OCI-LY1 (cell line): ENCODE measurements around the gene LRIT2.
A peak's percentile ranks its signal among the peaks of the same experiment; 100 is the strongest.

ENCODE experiments used
- H2AFZ ChIP-seq: fragments of 200-600 bp; sonication (generic), shearing (Covaris generic); 2 replicates; pipeline ENCODE4 v1.6.0; 2014; ENCODE audit warnings: antibody characterized with exemption, mild to moderate bottlenecking, low read length
- H3F3A ChIP-seq: fragments of 200-600 bp; sonication (generic), shearing (Covaris generic); 2 replicates; pipeline ENCODE4 v1.6.0; 2014; ENCODE audit warnings: mild to moderate bottlenecking, antibody characterized with exemption, low read length, moderate library complexity; ENCODE audit not compliant: insufficient read depth
- H3K27ac ChIP-seq: fragments of 200-600 bp; sonication (generic); 2 replicates; pipeline ENCODE4 v1.5.1; 2014; ENCODE audit warnings: low read length, mixed run types, mild to moderate bottlenecking, low read depth; ENCODE audit not compliant: poor library complexity, severe bottlenecking
- H3K27me3 ChIP-seq: fragments of 200-600 bp; sonication (generic); 2 replicates; pipeline ENCODE4 v1.6.0; 2014; ENCODE audit warnings: antibody characterized with exemption, mild to moderate bottlenecking, low read length, moderate library complexity; ENCODE audit not compliant: insufficient read depth
- H3K36me3 ChIP-seq: fragments of 200-600 bp; sonication (generic); 2 replicates; pipeline ENCODE4 v1.6.1; 2014; ENCODE audit warnings: mild to moderate bottlenecking, antibody characterized with exemption, low read length, moderate library complexity, mixed read lengths; ENCODE audit not compliant: insufficient read depth
- H3K4me1 ChIP-seq: fragments of 200-600 bp; sonication (generic); 2 replicates; pipeline ENCODE4 v1.5.1; 2014; ENCODE audit warnings: mild to moderate bottlenecking, low read length, moderate library complexity; ENCODE audit not compliant: insufficient read depth, severe bottlenecking
- H3K4me2 ChIP-seq: fragments of 200-600 bp; sonication (generic), shearing (Covaris generic); 2 replicates; pipeline ENCODE4 v1.6.1; 2014; ENCODE audit warnings: low read length
- H3K4me3 ChIP-seq: fragments of 200-600 bp; sonication (generic); 2 replicates; pipeline ENCODE4 v1.5.1; 2014; ENCODE audit warnings: low read length, low read depth, mild to moderate bottlenecking, mixed read lengths; ENCODE audit not compliant: poor library complexity, severe bottlenecking
- H3K79me2 ChIP-seq: fragments of 200-600 bp; shearing (Covaris generic); 2 replicates; pipeline ENCODE4 v1.6.1; 2016; ENCODE audit warnings: mixed run types, low read length, mixed read lengths; ENCODE audit not compliant: insufficient read depth
- H3K9ac ChIP-seq: fragments of 200-600 bp; sonication (generic), shearing (Covaris generic); 2 replicates; pipeline ENCODE4 v1.6.1; 2014; ENCODE audit warnings: mild to moderate bottlenecking, low read length, mixed read lengths
- H3K9me2 ChIP-seq: fragments of 200-600 bp; sonication (generic), shearing (Covaris generic); 2 replicates; pipeline ENCODE4 v1.6.1; 2014; ENCODE audit warnings: low read depth, mild to moderate bottlenecking, low read length, mixed read lengths
- H3K9me3 ChIP-seq: fragments of 200-600 bp; shearing (Covaris generic); 2 replicates; pipeline ENCODE4 v1.6.1; 2014; ENCODE audit warnings: low read length, mixed read lengths
- H4K20me1 ChIP-seq: fragments of 200-600 bp; sonication (generic), shearing (Covaris generic); 2 replicates; pipeline ENCODE4 v1.6.0; 2016; ENCODE audit warnings: mild to moderate bottlenecking, low read length; ENCODE audit not compliant: insufficient read depth
- CTCF ChIP-seq: fragments of 200-600 bp; sonication (generic), shearing (Covaris generic); IDR thresholded peaks from 2 replicates; pipeline ENCODE4 v1.5.1; 2017; ENCODE audit warnings: mild to moderate bottlenecking, antibody characterized with exemption, low read length, moderate library complexity, mixed read lengths
- EZH2 ChIP-seq: fragments of 200-600 bp; sonication (generic), shearing (Covaris generic); IDR thresholded peaks from 2 replicates; pipeline ENCODE4 v1.8.0; 2017; ENCODE audit warnings: borderline replicate concordance, mixed run types, mild to moderate bottlenecking, antibody characterized with exemption, low read length, moderate library complexity, mixed read lengths

LRIT2 gene

GRCh38 chr10:84269162-84269561 lies 43.8 kb upstream of the LRIT2 start:
- Histone ChIP-seq H3K36me3 (no peaks in the 10 kb centered on the region), H3K9ac (no peak overlapping the region), H3K79me2 (no peaks in the 10 kb centered on the region), H4K20me1 (no peaks in the 10 kb centered on the region), H2AFZ (no peak overlapping the region), H3K4me2 (no peak overlapping the region), H3F3A (no peaks in the 10 kb centered on the region), H3K9me3 (no peaks in the 10 kb centered on the region), H3K27me3 (no peaks in the 10 kb centered on the region; the same call in 1 of the 2 replicates), H3K27ac (no peak overlapping the region), H3K4me1 (no peaks in the 10 kb centered on the region), H3K9me2 (no peaks in the 10 kb centered on the region), H3K4me3 (no peak overlapping the region)
- TF ChIP-seq EZH2 (no peak), CTCF (no peak)

GRCh38 chr10:84267503-84268126 lies 42.3 kb upstream of the LRIT2 start:
- Histone ChIP-seq H3K27ac (no peak overlapping the region), H3F3A (no peaks in the 10 kb centered on the region), H3K27me3 (no peaks in the 10 kb centered on the region), H3K9me2 (no peaks in the 10 kb centered on the region), H3K36me3 (no peaks in the 10 kb centered on the region), H3K9ac (no peak overlapping the region), H4K20me1 (no peaks in the 10 kb centered on the region), H3K4me3 (no peak overlapping the region), H3K4me1 (no peaks in the 10 kb centered on the region), H3K79me2 (no peaks in the 10 kb centered on the region), H3K9me3 (no peaks in the 10 kb centered on the region), H3K4me2 (no peak overlapping the region), H2AFZ (no peak overlapping the region)
- TF ChIP-seq EZH2 = no peak
- TF ChIP-seq CTCF = peak; percentile 79

GRCh38 chr10:84265418-84265817 lies 40.1 kb upstream of the LRIT2 start:
- no peak overlapping the region for H2AFZ ChIP-seq
- no peak overlapping the region for H3K4me3 ChIP-seq
- no peaks in the 10 kb centered on the region for H3K9me2 ChIP-seq
- no peaks in the 10 kb centered on the region for H3K79me2 ChIP-seq
- TF ChIP-seq CTCF (no peak), EZH2 (no peak)
- H3K36me3 ChIP-seq = no peaks in the 10 kb centered on the region
- H3F3A ChIP-seq = no peaks in the 10 kb centered on the region
- no peaks in the 10 kb centered on the region for H3K9me3 ChIP-seq
- H3K4me1 ChIP-seq = no peaks in the 10 kb centered on the region
- H3K4me2 ChIP-seq = no peak overlapping the region
- no peaks in the 10 kb centered on the region for H4K20me1 ChIP-seq
- H3K9ac ChIP-seq = no peak overlapping the region
- no peaks in the 10 kb centered on the region for H3K27me3 ChIP-seq
- H3K27ac ChIP-seq = no peak overlapping the region
